HuH-7.5 (cell line): Measurements from ENCODE around the gene SRSF9.
"Not testable (repeated sequence)": the region's sequence is repeated elsewhere in the genome, so short reads cannot be mapped to it uniquely, and the experiment has no call there.

Source experiments
- DNase-seq: peaks from one replicate; pipeline ENCODE4 v3.0.0; 2011; ENCODE audit warnings: low spot score

SRSF9 gene, protein sequence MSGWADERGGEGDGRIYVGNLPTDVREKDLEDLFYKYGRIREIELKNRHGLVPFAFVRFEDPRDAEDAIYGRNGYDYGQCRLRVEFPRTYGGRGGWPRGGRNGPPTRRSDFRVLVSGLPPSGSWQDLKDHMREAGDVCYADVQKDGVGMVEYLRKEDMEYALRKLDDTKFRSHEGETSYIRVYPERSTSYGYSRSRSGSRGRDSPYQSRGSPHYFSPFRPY

DNA sequence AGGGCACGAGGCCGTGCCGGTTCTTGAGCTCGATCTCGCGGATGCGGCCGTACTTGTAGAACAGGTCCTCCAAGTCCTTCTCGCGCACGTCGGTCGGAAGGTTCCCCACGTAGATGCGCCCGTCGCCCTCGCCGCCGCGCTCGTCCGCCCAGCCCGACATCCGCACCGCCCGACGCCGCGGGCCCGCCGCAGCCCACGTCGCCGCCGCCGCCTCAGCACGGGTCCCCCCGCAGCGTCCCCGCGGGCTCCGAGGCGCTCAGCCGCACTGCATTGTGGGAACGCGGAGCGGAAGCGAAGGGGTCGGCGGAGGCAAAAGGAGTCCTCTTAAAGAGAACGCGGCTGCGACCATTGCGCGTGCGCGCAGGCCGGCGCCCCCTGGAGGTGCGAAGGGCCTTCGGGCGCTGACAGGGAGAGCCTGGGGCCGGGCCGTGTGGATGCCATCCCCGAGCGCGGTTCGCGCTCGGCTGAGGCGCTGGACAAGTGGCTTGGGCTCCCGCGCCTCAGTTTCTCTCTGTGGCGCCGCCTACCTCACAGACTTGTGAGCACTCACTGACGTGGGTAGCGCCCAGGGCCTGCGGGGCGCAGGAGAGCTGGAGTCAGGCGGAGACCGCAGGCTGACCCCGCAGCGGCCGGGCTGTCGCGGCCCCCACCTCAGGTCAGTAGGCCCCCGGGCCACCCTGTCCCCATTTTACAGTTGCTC lies at the start of gene SRSF9:
Gene SRSF9, minus strand, starts transcription at position 299 of the 700 bp plus-strand sequence. Its CDS starts 139 bp downstream, at position 160.
- DNase-seq, result peak; percentile 92

DNA sequence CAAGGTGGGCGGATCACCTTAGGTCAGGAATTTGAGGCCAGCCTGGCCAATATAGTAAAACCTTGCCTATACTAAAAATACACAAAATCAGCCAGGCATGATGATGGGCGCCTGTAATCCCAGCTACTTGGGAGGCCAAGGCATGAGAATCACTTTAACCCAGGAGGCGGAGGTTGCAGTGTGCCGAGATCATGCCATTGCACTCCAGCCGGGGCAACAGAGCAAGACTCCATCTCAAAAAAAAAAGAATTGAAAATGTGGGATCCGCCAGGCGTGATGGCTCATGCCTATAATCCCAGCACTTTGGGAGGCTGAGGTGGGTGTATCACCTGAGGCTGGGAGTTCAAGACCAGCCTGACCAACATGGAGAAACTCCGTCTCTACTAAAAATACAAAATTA lies 49.8 kb upstream of the SRSF9 start:
- DNase-seq, result not testable (repeated sequence)

DNA sequence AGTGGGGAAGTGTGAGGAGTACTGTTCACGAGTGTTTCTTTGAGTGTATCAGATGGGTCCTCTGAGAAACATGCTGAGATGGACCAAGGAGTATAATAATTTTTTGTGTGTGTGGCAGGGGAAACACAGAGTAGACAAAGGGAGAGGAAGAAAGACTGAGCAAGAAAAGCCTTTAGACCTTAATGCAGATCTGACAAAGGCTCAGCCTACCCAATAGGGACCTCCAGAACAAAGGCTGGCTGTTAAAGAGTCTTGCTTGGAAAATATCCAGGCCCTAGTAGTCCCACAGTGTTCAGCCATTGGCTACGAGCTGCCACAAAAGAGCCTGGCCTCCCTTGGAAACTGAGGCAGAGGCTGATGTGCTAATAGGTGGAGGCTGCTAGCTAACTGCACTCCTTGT lies 45.9 kb upstream of the SRSF9 start:
- DNase-seq, result no peak

DNA sequence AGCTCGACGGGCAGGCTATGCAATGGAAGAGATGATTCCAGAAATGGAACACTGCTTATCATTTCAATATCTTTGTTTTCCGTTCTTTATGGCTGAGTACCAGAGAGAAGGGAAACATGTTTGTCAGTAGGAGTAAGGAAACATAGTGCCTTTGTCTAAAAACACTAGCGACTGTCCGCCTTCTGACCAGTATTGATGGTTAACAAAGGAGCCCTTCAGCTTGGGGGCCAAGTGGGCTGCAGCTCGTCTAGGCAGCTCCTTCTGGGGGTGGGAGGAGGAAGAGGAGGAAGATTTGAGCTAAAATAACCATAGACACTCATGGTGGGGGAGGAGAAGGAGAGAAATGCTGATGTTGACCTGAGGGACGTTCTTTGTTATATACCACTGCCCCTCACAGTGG lies 44.5 kb upstream of the SRSF9 start:
- no peak for DNase-seq

DNA sequence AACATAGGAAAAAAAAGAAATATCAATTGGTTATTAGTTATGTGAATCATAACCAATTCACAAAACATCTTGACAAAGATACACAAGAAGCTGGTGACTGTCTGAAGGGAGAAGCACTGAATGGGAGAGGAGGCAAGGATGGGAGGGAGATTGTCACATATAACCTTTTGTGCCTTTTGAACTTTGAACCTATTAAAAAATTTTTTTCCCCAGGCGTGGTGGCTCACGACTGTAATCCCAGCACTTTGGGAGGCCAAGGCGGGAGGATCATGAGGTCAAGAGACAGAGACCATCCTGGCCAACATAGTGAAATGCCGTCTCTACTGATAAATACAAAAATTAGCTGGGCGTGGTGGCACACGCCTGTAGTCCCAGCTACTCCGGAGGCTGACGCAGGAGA lies 39.0 kb upstream of the SRSF9 start:
- DNase-seq, result no peak

DNA sequence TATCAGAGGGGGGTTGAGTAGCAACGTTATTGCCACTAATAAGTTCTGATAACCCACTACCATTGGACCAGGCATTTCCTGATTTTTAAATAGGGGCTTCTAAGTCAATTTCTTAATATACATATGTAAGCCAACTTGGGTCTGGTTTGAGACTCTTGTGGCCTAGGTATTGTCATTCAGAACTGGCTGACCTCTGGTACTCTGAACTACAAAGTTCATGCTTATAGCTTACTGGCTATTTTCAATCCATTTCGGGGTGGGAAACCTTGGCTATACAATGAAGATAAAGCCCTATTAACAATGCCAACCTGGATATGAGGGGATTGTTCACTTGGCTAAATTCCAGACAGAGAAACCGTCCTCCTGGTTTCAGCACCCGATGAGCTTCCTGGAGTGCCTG lies 35.0 kb upstream of the SRSF9 start:
- no peak for DNase-seq

DNA sequence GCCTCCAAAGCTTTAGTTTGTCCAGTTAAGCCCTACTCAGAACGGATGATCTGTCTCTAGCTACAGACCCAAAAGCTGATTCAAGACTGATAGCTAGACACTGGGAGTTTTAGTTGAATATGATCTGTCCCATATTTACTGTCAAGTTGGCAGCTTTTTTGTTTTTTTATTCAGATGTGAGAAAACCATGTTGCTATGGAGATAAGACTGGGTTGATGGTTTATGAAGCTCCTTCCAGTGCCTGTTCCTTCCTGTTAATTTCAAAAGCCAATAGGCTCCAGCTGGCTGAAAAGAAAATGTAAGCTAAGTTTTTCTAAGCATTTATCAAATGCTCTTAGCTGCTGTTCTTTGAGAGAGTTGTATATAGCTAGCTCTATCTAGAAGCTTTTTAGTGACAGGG lies 31.0 kb upstream of the SRSF9 start:
- no peak for DNase-seq

DNA sequence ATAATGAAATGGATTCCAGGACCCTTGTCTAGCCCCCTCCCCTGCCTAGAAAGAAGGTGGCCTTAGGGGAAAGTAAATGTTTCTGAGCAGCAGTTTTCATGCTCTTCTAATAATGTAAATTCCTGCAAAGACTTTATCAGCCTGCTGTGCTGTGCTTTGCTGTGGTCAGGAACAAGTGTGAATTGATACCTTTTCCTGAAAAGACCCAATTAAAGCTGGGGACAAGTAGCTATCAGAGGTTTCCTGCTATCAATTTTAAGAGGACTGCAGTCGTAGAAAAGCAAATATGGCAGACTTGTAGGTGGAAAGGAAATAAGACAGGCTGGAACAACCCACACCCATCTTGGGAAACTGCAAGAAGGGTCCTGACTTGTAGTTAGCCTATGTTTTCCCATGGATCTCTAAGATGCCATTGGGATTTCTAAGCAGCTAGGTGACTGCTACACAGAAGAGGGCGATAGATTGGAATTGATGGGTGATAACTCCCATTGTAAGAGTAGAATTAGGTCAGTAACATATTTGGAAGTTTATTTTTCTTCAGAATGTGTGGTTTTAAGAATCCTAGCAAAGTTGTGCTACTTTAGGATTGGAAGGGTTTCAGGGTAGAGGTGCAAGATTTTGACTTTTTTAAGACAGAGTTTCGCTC lies 29.4 kb upstream of the SRSF9 start:
- DNase-seq, result no peak

DNA sequence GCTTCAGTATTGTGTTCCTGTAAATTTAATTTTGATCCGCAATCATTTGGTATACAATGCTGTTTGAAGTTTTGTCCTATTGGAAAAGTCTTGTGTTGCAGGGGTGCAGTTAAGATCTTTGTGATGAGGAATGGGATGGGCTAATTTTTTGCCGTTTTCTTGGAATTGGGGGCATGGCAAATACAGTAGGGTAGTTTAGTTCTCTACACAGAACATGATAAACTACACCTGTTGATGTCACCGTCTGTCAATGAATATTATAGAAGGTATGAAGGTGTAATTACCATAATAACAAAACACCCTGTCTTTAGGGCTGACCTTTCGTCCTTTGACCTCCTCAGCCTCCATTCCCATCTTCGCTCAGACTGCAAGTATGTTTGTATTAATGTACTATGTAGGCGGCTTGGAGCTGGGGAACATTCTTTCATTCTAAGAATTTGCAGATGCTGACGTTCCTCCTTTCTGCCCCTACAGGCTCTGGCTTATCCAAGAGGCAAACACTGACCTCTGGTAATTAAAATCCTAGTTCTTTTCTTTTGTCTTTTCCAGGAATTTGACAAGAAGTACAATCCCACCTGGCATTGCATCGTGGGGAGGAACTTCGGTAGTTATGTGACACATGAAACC lies 28.1 kb upstream of the SRSF9 start:
- DNase-seq, result no peak

DNA sequence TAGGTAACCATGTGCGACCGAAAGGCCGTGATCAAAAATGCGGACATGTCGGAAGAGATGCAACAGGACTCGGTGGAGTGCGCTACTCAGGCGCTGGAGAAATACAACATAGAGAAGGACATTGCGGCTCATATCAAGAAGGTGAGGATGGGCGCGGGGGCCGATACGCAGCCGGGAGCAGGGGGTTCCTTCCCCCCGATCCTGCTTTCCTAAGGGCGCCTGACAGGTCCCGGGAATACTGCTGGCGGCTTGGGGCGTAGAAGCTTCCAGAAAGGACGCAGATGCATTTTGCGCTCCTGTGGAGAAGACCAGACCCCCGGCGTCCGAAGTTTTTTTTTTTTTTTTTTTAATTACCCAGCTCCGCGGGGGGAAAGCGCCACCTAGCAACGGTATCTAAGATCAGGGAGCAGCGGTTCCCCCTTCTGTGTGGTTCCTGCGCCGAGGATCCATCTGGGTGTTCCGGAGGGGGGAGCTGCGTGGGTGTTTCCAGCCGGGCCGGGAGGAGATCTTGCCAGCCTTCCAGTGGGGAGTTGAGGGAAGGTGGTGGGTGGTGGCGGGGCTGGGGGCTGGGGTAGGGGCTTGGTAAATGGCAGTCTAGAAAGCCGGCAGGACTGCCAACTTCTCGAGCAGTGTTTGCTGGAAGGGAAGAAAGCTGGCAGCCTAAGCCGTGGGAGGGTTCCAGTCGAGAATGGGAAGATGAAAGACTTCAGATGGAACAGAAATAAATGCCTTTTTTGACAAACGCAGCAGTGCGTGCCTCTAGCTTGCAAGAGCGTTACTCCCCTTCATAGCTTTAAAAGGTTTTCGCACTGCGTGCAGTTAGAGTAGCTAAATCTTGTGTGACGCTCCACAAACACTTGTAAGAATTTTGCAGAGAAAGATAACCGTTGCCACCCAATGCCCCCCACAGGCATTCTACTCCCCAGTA lies 27.1 kb upstream of the SRSF9 start:
- DNase-seq, result peak; percentile 33

DNA sequence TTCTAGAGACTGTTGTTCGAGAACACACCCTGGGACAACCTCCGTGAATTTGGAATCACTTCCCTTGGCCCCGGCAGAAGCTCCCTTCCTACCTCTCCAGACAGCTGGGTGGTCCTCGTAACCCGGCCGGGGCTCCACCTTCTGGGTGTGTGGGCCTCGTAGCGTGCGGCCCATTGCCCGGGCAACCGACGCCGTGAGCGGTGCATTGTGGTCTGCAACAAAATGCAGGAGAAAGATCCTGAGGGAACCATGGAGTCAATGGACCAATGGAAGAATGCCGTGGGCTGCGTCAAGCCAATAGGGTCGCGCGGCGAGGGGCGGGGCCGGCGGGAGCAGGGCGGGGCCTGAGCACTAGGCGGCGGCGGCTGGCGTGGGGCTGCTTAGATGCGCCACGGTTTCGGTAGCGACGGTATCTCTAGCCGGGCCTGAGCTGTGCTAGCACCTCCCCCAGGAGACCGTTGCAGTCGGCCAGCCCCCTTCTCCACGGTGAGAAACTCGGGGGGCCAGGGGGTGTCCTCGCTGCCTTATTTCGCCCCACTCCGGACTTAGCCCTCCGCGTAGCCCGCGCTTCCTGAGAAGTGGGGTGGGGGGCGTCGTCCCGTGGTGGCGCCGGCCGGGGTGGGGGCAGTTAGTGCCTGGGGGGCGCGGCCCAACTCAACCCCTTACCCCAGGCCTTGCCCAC lies 26.3 kb upstream of the SRSF9 start, which contains the start of gene DYNLL1:
Gene DYNLL1, plus strand, starts transcription at position 383 of the 682 bp plus-strand sequence. CDS start 309 bp downstream, outside the sequence.
- peak; percentile 81 for DNase-seq

DNA sequence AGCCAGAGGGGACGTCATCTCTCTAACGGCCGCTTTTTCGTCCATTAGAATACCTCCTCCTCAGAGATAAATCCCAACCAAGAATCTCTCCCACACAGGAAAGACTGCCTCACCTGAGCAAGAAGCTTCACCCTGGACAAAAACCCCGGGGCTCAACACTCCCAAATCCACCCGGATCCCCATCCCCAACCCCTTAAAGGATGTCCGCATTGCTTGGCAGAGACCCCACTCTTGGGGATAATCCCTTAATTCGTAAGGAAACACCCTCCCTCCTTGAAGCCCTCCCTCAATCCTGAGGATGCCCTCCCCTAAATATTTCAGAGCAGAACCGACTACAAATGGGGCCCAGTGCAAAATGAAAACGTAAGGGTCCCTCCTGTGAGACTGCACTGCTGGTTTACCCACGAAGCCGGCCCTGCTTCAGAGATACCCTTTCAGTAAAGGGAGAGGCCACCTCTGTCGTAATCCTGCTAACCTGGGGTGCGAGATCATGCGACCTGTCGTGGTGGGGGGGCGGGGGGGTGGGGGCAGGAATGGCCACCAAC lies 25.7 kb upstream of the SRSF9 start:
- no peak for DNase-seq

DNA sequence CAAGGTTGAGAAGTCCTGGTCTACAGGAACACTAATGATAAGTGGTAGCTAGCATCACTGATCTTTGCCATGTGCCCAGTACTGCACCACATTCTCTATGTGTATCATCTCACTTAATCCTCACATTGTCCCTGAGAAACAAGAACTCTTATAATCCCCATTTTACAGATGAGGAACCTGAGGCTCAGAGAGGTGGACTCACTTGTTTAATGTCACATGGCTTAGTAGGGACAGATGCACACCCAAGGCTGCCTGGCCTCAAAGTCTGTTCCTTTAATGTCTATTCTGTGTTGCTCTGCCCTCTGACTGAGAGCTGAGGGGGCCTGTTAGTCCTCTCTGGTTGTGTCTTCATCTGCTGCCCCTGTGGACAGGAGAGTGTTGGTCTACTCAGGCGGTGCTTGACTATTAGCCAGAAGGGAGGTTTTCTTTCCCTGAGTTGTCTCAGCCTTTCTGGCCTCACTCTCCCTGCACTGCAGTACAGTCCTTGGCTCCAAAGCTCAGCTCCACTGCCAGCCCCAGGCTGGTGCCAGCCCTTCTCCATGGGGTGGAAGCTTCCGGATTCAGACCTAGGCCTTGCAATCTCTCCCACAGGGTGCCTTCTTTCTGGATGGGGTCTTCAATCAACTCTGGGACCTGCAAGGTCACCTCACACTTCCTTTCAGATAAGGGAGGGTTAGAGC lies 21.4 kb upstream of the SRSF9 start:
- no peak for DNase-seq

DNA sequence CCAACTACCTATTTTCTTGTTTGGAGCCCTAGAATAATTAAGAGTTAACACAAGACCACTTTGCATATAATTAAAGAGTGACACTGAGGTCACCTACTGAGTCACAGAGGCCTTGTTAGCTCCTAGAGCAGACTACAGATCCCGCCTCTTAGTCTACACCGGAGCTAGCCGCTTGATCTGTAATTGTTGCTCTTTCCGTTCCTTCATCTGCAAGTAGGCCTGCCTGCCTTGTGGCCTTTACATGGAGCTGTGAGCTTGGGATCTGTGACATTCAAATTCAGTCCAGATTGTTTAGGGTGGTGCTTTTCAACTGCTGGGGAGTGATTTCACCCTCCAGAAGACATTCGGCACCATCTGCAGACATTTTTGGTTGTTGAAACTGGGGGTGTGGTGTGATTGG lies 20.8 kb upstream of the SRSF9 start:
- no peak for DNase-seq

DNA sequence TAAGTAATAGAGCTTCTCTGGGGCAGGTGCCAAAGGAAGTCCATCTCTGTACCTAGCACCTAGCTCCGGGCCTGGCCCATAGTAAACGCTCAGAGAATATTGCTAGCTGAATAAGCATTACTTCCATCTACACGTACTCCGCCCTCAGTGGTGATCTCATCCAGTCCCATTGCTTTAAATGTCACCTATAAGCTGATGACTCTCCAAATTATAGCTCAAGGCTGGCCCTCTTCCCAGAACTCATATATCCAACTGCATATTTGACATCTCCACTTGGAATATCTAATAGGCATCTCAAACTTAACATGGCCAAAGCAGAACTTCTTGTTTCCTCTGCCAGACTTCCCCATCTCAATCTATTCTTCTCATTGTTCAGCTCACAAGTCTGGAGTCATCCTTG lies 19.5 kb upstream of the SRSF9 start:
- DNase-seq, result no peak

DNA sequence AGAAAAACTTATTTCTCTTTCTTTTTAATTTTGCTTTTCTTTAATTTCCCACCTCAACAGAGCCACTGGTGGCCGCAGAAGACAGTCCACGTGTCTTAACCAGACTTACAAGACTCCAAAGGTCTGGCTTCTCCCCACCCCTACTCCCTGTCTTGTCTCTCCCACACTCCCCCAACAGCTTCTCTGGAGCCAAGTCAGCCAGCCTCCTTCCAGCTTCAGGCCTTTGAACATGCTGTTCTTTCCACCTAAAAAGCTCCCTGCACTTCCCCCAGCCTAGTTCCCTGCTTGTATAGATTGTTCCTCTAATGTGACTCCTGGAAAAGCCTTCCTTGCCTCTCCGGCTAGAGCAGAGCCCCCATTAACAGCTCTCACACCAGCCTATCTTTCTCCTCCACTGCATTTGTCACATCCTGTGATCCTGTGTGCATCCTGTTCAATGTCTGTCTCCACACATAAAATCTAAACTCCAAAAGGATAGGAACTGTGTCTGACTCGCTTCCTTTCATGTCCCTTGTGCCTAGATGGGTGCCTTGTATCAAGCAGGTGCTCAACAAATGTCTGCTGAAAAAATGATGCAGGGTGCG lies 18.6 kb upstream of the SRSF9 start:
- no peak for DNase-seq

DNA sequence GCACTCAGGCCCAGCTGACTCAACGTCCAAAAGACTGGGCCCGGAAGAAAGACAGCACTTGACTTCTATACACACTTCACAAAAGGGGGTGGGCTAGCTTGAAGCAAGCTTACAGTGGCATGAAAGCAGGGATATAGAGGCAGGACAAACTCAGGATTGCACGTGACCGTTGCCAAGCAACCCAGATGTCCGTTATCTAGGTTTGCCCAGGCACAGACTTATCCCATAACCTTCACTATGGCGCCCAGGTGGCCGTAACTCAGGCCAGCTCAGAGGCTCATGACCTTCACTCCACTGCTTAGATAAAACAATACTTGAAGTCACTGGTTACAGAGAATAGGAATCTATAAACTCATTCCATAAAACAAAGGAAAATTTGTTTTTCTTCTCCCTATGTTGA lies 18.0 kb upstream of the SRSF9 start:
- not testable (repeated sequence) for DNase-seq

DNA sequence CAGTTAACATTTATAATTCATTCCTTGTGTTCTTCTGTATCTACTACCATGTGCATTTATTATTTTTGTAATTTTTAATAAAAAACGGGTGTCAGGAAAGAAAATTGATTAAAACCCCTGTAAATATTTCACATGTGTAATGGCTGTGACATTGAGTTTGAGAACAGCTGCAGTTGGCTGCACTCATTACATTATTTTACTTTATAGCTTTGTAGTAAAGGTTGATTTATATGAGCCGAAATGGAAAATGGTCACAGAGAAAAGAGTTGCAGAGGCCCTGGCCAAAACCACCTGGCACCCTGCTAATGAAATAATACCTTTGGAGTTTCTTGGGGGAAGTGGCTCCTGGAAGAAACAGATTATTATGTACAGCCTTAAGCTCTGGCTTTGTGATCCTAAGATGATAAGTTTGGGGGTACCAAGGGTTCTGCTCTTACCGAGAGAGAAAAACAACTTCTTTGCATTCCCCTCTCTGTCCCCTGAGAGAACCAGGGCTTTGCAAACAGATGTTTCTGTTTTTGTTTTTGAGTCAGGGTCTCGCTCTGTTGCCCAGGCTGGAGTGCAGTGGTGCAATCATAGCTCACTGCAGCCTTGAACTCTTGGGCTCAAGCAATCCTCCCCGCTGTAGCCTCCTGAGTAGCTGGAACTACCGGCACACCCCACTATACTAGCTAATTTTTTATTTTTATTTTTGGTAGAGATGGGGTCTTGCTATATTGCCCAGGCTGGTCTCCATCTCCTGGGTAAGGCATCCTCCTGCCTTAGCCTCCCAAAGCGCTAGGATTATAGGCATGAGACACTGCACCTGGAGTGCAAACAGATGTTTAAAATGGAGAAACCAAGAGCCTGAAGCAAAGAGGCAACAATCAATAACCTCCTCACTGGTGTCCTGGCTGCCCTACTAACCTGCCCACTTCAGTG lies 16.7 kb upstream of the SRSF9 start:
- no peak for DNase-seq

DNA sequence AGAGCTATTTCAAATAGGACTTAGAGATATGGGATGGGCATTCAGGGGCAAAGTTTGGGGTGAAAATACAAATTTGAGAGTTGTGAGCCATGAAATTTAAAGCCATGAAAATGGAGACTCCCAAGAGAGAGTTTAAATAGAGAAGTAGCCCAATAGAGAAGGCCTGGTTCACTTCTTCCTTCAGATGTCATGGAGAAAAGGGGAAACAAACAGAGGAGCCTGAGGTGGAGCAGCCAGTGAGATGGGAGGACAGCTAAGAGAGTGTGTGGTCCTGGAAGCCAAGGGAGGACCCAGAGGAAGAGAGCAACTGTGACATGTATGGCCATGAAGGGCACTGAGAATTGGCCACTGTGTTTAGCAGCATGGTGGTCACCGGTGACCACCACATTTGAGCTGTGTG lies 14.1 kb upstream of the SRSF9 start:
- DNase-seq, result no peak
